Stomach (tissue), 4 donors: ENCODE measurements around the gene PCDH9.

Source experiments
- CTCF ChIP-seq, 7 experiments: fragments of 450-650 bp in 4 of 7; fragments of 200-600 bp in 3 of 7; sonication (generic) in 3 of 7; IDR thresholded peaks; one replicate each; pipeline ENCODE4 v1.5.1; 2016 to 2019; ENCODE audit warnings: antibody characterized with exemption in 7 of 7, control low read depth in 2 of 7, mild to moderate bottlenecking in 1 of 7
- POLR2A ChIP-seq, 4 donors: fragments of 450-650 bp; IDR thresholded peaks; one replicate each; pipeline ENCODE4 v1.6.1; 2016; ENCODE audit warnings: antibody characterized with exemption in 4 of 4, control low read depth in 2 of 4, mild to moderate bottlenecking in 1 of 4, moderate library complexity in 1 of 4
- POLR2AphosphoS5 ChIP-seq, 3 donors: sonication (generic); formaldehyde crosslinking; IDR thresholded peaks; one replicate each; pipeline ENCODE4 v1.6.1; 2016; ENCODE audit warnings: antibody characterized with exemption in 3 of 3

- TF ChIP-seq POLR2AphosphoS5 (IDR thresholded peaks at IDR 0.05), result no peak
- no peak for TF ChIP-seq CTCF (IDR thresholded peaks at IDR 0.05)
- no peak for TF ChIP-seq POLR2A (IDR thresholded peaks at IDR 0.05)
Measured at GRCh38 chr13:66509175-66509574, 721.0 kb downstream of the PCDH9 start.
